ENCODE results near the gene GLDN.
"Not testable (repeated sequence)": the region's sequence is repeated elsewhere in the genome, so short reads cannot be mapped to it uniquely, and the experiment has no call there.

Gene GLDN

GRCh38 chr15:51443282-51443914 is 101.9 kb downstream of the GLDN start:
- DNase-seq (ENCODE audit: low read depth, low spot score): no peak

- DNase-seq (ENCODE audit: low read depth, low spot score): no peak
These were observed 102.7 kb downstream of the GLDN start for GRCh38 chr15:51444112-51444511.

- no peak for DNase-seq (ENCODE audit: low read depth, low spot score)
These were observed 103.4 kb downstream of the GLDN start for GRCh38 chr15:51444807-51445206.

GRCh38 chr15:51446029-51446744 is 104.7 kb downstream of the GLDN start:
- DNase-seq (ENCODE audit: low read depth, low spot score): not testable (repeated sequence)

GRCh38 chr15:51447855-51448621 is 106.6 kb downstream of the GLDN start:
- no peak for DNase-seq (ENCODE audit: low read depth, low spot score)

- no peak for DNase-seq (ENCODE audit: low read depth, low spot score)
These were observed 107.4 kb downstream of the GLDN start for GRCh38 chr15:51448622-51449399.

GRCh38 chr15:51450001-51450400 is 108.5 kb downstream of the GLDN start:
- DNase-seq (ENCODE audit: low read depth, low spot score): no peak
